ENCODE results near the gene RAD54L2.
"Not testable (repeated sequence)": the region's sequence is repeated elsewhere in the genome, so short reads cannot be mapped to it uniquely, and the experiment has no call there.

RAD54L2 gene

GRCh38 chr3:51539291-51539941 lies 897 bp downstream of the RAD54L2 start:
- DNase-seq: peak in 1 of 2 experiments; percentile 25

- DNase-seq: not testable (repeated sequence)
Measured at GRCh38 chr3:51542596-51542995, 4.1 kb downstream of the RAD54L2 start.

- DNase-seq: no peak
Measured at GRCh38 chr3:51544011-51544775, 5.7 kb downstream of the RAD54L2 start.

DNA sequence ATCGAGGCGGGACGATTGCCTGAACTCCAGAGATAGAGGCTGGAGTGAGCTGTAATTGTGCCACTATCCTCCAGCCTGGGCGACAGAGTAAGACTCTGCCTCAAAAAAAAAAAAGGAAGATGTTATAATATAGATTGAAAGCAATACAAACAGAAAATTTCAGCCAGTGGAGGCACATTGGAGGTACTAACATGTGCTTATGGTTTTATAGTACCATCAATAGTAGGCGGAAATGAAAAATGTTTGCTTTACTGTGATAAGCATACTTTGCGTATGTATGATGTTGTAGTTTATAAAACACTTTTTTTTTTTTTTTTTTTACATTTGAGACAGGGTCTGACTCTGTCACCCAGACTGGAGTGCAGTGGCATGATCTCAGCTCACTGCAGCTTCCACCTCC lies 8.8 kb downstream of the RAD54L2 start:
- DNase-seq: no peak

DNA sequence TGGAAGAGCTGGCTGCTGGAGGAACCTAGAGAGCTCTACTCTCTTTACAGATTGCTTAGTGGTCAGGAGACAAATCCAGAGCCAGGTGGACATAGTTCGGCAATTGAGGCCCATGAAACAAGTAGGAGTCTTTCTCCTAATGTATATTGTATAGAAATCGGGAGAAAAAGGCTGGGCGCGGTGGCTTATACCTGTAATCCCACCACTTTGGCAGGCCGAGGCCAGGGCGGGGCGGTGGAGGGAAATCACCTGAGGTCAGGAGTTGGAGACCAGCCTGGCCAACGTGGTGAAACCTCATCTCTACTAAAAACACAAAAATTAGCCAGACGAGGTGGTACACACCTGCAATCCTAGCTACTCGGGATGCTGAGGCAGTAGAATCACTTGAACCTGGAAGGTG lies 10.8 kb downstream of the RAD54L2 start:
- DNase-seq: no peak

DNA sequence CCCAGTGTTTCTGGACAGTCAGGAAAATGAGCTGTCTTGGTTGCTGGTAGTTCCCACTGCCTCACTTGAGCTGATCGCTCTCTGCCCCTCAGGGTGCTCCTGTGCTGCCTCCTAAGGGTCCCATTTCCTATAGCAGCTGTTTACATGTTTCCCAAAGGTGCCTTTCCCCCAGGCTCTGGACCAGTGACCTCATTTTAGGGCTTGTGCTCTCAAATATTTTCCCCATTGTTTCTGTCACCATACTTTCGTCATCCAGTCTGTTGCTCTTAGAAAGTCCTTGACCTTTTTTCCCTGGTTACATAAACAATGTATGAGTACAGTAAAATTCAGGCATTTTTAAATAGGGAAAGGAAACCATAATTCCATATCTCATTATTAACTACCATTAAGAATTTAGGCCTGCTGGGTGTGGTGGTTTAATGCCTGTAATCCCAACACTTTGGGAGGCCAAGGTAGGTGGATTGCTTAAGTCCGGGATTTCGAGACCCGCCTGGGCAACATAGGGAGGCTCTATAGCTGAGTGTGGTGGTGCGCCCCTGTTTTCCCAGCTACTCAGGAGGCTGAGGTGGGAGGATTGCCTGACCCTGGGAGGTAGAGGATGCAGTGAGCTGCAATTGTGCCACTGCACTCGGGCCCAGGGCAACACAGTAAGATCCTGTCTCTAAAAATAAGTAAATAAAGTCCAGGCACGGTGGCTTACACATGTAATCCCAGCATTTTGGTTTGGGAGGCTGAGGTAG lies 11.7 kb downstream of the RAD54L2 start:
- no peak for DNase-seq

DNA sequence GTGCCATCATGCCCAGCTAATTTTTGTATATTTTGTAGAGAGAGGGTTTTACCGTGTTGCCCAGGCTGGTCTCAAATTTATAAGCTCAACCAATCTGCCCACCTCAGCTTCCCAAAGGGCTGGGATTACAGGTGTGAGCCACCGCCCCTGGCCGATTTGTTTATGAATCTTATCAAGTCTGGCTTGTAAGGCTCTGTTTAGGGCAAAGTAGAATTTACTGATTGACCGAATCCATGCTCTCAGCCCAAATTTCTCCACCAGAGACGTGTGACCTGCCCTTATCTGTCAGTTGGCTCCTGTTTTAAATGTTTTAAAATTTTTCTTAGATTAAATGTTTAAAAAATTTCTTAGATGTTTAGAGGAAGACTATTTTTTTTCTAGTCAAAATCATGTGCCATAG lies 19.5 kb downstream of the RAD54L2 start:
- no peak for DNase-seq

GRCh38 chr3:51559411-51559888 lies 20.9 kb downstream of the RAD54L2 start:
- DNase-seq: no peak

- DNase-seq: no peak
Measured at GRCh38 chr3:51559961-51560360, 21.4 kb downstream of the RAD54L2 start.

DNA sequence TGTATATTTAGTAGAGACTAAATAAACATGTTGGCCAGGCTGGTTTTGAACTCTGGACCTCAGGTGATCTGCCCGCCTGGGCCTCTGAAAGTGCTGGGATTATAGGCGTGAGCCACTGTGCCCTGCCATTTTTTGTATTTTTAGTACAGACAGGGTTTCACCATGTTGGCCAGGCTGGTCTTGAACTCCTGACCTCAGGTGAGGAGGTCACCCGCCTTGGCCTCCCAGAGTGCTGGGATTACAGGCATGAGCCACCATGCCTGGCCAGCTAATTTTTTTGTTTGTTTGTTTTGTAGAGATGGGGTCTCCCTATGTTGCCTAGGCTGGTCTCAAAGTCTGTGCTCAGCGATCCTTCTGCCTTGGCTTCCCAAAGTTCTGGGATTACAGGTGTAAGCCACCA lies 23.9 kb downstream of the RAD54L2 start:
- not testable (repeated sequence) for DNase-seq

GRCh38 chr3:51568036-51568435 lies 29.5 kb downstream of the RAD54L2 start:
- DNase-seq: no peak

- DNase-seq: no peak
Measured at GRCh38 chr3:51568996-51569395, 30.5 kb downstream of the RAD54L2 start.

DNA sequence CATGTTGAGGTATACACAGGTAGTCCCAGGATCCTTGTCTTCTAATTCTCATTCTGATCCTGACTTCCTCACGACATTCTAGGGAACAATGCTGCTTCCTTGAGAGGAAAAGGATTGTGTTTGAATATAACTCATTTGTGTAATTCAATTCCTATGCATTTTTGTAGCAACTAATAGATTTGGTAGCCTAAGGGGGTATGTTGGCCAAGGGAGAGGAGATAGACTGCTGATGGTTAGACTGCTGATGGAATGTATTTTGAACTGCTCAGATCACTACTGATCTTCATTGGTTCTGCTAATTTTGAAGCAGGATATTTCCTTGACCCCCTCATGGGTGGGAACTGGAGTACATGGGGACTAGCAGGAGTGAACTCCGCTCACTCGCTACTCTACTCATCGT lies 39.7 kb downstream of the RAD54L2 start:
- no peak for DNase-seq

DNA sequence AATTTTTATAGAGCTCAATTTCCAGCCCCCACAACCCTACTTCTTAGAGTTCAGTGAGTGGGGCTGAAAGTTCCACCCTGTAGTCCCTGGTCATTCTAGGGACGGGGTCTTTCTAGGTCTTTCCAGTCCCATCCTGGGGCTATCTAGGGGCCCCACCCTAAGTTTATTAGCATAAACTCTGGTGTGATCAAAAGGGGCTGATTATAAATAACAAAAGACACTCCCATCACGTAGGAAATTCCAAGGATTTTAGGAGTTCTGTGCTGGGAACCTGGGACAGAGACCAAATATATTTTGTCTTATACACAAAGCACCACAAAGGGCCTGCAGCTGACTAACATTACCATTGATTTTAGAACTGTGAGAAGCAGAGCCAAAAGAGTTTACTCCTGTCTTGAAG lies 41.9 kb downstream of the RAD54L2 start:
- no peak for DNase-seq

DNA sequence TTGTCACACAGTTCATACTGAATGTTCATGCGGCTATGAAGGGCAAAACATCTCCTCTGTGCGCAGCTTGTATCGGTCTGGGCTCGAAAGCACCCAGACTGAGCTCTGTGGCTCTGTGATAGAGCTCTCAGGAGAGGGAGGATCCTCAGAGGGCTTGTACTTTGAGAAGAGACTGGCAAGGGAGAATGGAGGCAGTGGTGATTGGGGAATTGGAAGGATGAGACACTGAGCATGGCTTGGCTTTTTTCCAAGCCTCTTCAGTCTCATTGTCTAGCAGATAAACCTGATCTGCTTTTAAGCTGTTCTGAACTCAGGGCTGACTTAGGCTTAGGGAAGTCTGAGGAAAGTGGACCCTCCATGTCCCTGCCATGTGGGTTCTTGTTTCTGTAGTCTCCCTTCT lies 43.0 kb downstream of the RAD54L2 start:
- DNase-seq: no peak

GRCh38 chr3:51585197-51585596 lies 46.7 kb downstream of the RAD54L2 start:
- DNase-seq: peak in 1 of 2 experiments; percentile 9

DNA sequence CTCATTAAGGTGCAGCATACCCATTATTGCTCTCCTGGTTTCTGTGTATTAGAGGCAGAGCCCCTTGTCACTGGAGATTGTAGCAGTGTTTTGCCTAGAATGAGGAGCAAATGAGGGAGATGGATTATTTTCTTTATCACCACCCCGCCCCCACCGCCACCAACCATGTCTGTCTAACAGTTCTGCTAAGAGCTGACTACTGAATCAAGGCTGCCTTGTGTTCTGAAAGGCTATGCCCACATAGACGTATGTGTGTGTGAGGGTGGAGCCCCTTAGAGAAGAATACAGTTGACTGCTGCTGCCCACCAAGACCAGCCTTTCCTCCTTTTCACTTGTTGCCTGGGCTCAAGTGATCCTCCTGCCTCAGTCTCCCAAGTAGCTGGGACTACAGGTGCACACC lies 47.4 kb downstream of the RAD54L2 start:
- DNase-seq: no peak
